Transverse colon (tissue), 4 donors: Measurements from ENCODE around the gene CDK5. TPM values are rescaled to one million over a fixed set of nuclear protein-coding genes. Genes with fewer than 3 reads are reported as not detected.
A peak's percentile ranks its signal among the peaks of the same experiment; 100 is the strongest.

Experiments
- DNase-seq: peaks from one replicate; pipeline ENCODE4 v3.0.0-alpha.2; 2019
- H3K27ac ChIP-seq, 4 donors: fragments of 200-600 bp; sonication (generic); 2 replicates each; pipeline ENCODE4 v1.5.1; 2016 to 2018; ENCODE audit warnings: inconsistent platforms in 4 of 4
- H3K27me3 ChIP-seq: fragments of 200-600 bp; sonication (generic); 2 replicates; pipeline ENCODE4 v1.5.1; 2017; ENCODE audit warnings: inconsistent platforms
- H3K36me3 ChIP-seq, 4 donors: fragments of 200-600 bp; sonication (generic); 2 replicates each; pipeline ENCODE4 v1.5.1; 2017 to 2019; ENCODE audit warnings: inconsistent platforms in 4 of 4
- H3K4me1 ChIP-seq, 4 donors: fragments of 200-600 bp; sonication (generic); 2 replicates each; pipeline ENCODE4 v1.5.1; 2017 to 2020; ENCODE audit warnings: inconsistent platforms in 4 of 4
- H3K4me3 ChIP-seq, 4 donors: fragments of 200-600 bp; sonication (generic); 1 replicate in 1 of 4; 2 replicates in 3 of 4; pipeline versions ENCODE4 v1.5.1 to v1.6.1; 2017 to 2019; ENCODE audit warnings: inconsistent platforms in 4 of 4
- H3K9me3 ChIP-seq, 2 donors: fragments of 200-600 bp; sonication (generic); 2 replicates each; pipeline ENCODE4 v1.5.1; 2017 to 2019; ENCODE audit warnings: inconsistent platforms in 2 of 2
- EP300 ChIP-seq: sonication (generic); formaldehyde crosslinking; IDR thresholded peaks from one replicate; pipeline ENCODE4 v1.6.1; 2017; ENCODE audit warnings: antibody characterized with exemption, low read depth
- POLR2A ChIP-seq: fragments of 450-650 bp; IDR thresholded peaks from one replicate; pipeline ENCODE4 v1.6.1; 2016; ENCODE audit warnings: antibody characterized with exemption, mild to moderate bottlenecking, moderate library complexity
- POLR2AphosphoS5 ChIP-seq, 3 donors: sonication (generic); formaldehyde crosslinking; IDR thresholded peaks; one replicate each; pipeline ENCODE4 v1.6.1; 2016; ENCODE audit warnings: antibody characterized with exemption in 3 of 3
- WGBS, 2 donors: methylation state at CpG; one replicate each; pipeline ENCODE4 v1.1.5; 2018; ENCODE audit warnings: low coverage in 1 of 2; 5-methylcytosine and 5-hydroxymethylcytosine counted together
- in situ Hi-C, 4 donors: fragments of 200-750 bp; cut with MboI; loops; one replicate each; pipeline versions ENCODE4 v1.15.0 to v1.15.1; 2017; ENCODE audit warnings: low sequenced_read_pairs in 3 of 4, low pct_ligation_motif_present in 1 of 4, low pct_unique_long_range_greater_than_20kb in 1 of 4
- intact Hi-C: fragments of 100-400 bp; cut with DNase I; formaldehyde crosslinking; loops from one replicate; pipeline ENCODE4 v1.15.1; 2023; ENCODE audit warnings: low total_unique reads
- total RNA-seq, 4 donors: library from RNA; depleted of rRNA; stranded (reverse); fragments of >200 nt; gene quantifications; one replicate each; pipeline ENCODE4 v1.1.0, GENCODE V29; 2016
- TF ChIP-seq, protein P1 (sequence below), 5 experiments: fragments of 200-600 bp in 3 of 5; fragments of 450-650 bp in 2 of 5; sonication (generic) in 3 of 5; IDR thresholded peaks; 1 replicate in 2 of 5; 2 replicates in 3 of 5; pipeline ENCODE4 v1.5.1; 2016 to 2017; ENCODE audit warnings: antibody characterized with exemption in 5 of 5, inconsistent platforms in 3 of 5, mild to moderate bottlenecking in 2 of 5, moderate library complexity in 1 of 5

Gene CDK5
- total RNA-seq, 4 donors from 2014 or later = 1.1 to 33.8 (median 10.7) TPM

DNA sequence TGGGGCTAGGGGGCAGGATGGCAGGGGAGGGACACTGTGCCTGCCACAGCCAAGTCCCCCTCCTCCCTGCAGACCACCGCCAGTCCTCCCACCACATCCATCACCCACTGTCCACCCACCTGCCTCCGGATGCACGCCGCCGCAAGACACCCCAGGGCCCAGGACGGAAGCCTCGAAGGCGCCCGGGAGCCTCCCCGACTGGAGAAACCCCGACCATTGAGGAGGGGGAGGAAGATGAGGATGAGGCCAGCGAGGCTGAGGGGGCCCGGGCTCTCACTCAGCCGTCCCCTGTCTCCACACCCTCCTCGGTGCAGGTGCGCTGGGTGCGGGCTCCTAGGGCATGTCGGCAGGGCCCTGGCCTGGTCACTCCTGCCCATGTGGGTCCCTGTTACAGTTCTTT is 6.8 kb upstream of the CDK5 start:
- no peaks in the 10 kb centered on the region for H3K9me3 ChIP-seq
- H3K4me1 ChIP-seq = peaks cover 19 to 41% (median 37%) of the 10 kb centered on the region in 4 donors
- H3K4me3 ChIP-seq = no peak overlapping the region
- WGBS, 2 donors = 97 to 100% methylated on average over 6 to 18 of the region's 18 CpGs
- TF ChIP-seq POLR2A = no peak
- TF ChIP-seq, protein P1, sequence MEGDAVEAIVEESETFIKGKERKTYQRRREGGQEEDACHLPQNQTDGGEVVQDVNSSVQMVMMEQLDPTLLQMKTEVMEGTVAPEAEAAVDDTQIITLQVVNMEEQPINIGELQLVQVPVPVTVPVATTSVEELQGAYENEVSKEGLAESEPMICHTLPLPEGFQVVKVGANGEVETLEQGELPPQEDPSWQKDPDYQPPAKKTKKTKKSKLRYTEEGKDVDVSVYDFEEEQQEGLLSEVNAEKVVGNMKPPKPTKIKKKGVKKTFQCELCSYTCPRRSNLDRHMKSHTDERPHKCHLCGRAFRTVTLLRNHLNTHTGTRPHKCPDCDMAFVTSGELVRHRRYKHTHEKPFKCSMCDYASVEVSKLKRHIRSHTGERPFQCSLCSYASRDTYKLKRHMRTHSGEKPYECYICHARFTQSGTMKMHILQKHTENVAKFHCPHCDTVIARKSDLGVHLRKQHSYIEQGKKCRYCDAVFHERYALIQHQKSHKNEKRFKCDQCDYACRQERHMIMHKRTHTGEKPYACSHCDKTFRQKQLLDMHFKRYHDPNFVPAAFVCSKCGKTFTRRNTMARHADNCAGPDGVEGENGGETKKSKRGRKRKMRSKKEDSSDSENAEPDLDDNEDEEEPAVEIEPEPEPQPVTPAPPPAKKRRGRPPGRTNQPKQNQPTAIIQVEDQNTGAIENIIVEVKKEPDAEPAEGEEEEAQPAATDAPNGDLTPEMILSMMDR (IDR thresholded peaks at IDR 0.05) = no peak
- TF ChIP-seq EP300 = no peak
- TF ChIP-seq POLR2AphosphoS5 (IDR thresholded peaks at IDR 0.05) = no peak
- intact Hi-C loops = no loop called here
- H3K27ac ChIP-seq = no peak overlapping the region
- in situ Hi-C loops = no loop called here
- peaks cover 0 to 44% (median 8%) of the 10 kb centered on the region in 4 donors for H3K36me3 ChIP-seq
- no peak for DNase-seq
- no peaks in the 10 kb centered on the region for H3K27me3 ChIP-seq

DNA sequence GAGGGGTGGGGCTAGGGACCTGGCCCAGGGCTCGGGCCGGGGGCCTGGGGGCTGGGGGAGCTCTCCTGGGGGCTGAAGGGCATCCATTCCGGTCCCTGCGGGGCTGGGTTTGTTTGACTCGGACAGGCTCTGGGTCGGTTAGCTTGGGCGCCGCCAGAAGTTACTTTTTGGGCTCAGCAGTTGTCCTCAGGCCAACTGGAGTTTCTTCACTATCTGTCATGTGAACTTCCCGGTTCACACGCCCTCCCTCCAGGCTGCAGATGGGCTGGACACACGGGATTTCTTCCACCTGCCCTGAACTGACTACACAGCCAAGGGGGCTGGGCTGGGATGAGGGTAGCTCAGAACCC is 5.5 kb upstream of the CDK5 start:
- H3K36me3 ChIP-seq = peaks cover 0 to 35% (median 6%) of the 10 kb centered on the region in 4 donors
- H3K4me1 ChIP-seq = peaks cover 21 to 51% (median 46%) of the 10 kb centered on the region in 4 donors
- intact Hi-C loops = no loop called here
- in situ Hi-C loops = no loop called here
- H3K9me3 ChIP-seq = no peaks in the 10 kb centered on the region
- no peaks in the 10 kb centered on the region for H3K27me3 ChIP-seq
- H3K4me3 ChIP-seq = peak overlapping the region in 3 of 4 donors; percentile 18 to 45 (median 35)
- DNase-seq = no peak
- TF ChIP-seq EP300 = no peak
- TF ChIP-seq POLR2AphosphoS5 (IDR thresholded peaks at IDR 0.05) = no peak
- no peak for TF ChIP-seq POLR2A
- WGBS, 2 donors = 28% methylated on average over 4 of the region's 11 CpGs; no CpG with 5 or more reads in 1 of the 2 donors
- H3K27ac ChIP-seq = peak overlapping the region; percentile 95 to 98 (median 96)

DNA sequence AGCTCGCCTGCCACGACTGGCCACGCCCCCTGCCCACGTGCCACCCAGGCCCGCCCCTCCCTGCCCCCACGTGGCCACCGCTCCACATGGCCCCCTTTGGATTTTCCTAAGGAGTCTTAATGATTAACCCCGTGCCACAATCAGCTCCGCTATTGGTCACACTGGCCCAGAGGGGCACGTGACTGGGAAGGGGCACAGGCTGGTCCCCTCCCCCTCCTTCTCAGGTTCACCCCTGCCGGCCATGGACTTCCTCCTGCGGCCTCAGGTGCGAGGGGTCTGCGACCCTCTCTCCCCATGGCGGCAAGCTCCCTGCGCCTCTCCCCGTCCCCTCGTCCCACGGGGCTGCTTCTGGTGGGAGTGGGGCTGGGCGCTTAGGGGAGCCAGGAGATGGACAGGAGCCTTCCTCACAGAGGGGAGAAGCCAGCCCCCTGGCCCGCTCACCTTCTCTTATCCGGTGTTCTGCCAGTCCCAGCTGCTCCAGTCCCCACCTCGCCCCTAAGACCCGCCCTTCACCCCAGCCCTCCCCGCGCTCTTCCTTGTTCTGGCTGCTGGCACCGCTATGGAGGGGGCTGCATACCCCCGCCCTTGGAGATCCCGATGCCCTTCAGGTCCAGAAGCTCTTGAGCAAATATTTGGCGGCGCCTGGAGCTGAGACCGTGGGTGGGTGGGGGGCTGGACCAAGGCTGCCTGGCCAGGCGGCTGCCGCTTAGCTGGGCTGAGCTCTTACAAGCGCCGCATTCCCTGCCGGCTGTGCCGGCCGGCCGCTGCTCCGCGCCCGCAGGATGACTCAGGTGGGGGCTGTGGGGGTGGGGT is 4.9 kb upstream of the CDK5 start:
- in situ Hi-C loops = no loop called here
- DNase-seq = peak; percentile 90
- peaks cover 21 to 51% (median 47%) of the 10 kb centered on the region in 4 donors for H3K4me1 ChIP-seq
- intact Hi-C loops = no loop called here
- H3K27ac ChIP-seq = peak overlapping the region; percentile 95 to 98 (median 96)
- peak overlapping the region in 3 of 4 donors; percentile 18 to 45 (median 35) for H3K4me3 ChIP-seq
- H3K9me3 ChIP-seq = no peaks in the 10 kb centered on the region
- no peaks in the 10 kb centered on the region for H3K27me3 ChIP-seq
- peaks cover 0 to 29% (median 3%) of the 10 kb centered on the region in 4 donors for H3K36me3 ChIP-seq
- 47% methylated on average over 25 of the region's 43 CpGs; no CpG with 5 or more reads in 1 of the 2 donors for WGBS, 2 donors
- TF ChIP-seq POLR2A = peak; percentile 35
- TF ChIP-seq EP300 = no peak

DNA sequence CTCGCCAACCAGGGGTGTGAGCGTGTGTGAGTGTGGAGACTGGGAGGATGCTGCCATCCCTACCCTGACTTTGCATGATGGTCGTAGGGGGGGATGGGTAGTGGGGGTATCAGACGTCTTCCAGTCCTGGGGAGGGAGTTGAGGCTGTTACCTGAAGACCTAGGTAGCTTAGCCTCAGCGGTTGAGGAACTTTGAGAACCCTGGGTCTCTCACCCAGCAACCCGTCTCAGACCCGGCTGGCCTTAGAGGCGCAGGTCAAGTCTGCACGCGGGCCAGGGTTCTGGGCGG is 4.4 kb upstream of the CDK5 start:
- Histone ChIP-seq H3K9me3 (no peaks in the 10 kb centered on the region), H3K36me3 (peaks cover 0 to 24% (median under 1%) of the 10 kb centered on the region in 4 donors), H3K4me3 (peak overlapping the region in 1 of 4 donors; percentile 35), H3K27ac (peak overlapping the region; percentile 95 to 98 (median 96)), H3K4me1 (peaks cover 24 to 54% (median 51%) of the 10 kb centered on the region in 4 donors), H3K27me3 (no peaks in the 10 kb centered on the region)
- no peak for DNase-seq
- in situ Hi-C loops (no loop called here), intact Hi-C loops (no loop called here)
- WGBS, 2 donors = 41% methylated on average over 8 of the region's 11 CpGs; no CpG with 5 or more reads in 1 of the 2 donors
- TF ChIP-seq POLR2A = no peak
- no peak for TF ChIP-seq EP300
- TF ChIP-seq POLR2AphosphoS5 (IDR thresholded peaks at IDR 0.05) = no peak
- TF ChIP-seq, protein P1 (IDR thresholded peaks at IDR 0.05) = no peak

DNA sequence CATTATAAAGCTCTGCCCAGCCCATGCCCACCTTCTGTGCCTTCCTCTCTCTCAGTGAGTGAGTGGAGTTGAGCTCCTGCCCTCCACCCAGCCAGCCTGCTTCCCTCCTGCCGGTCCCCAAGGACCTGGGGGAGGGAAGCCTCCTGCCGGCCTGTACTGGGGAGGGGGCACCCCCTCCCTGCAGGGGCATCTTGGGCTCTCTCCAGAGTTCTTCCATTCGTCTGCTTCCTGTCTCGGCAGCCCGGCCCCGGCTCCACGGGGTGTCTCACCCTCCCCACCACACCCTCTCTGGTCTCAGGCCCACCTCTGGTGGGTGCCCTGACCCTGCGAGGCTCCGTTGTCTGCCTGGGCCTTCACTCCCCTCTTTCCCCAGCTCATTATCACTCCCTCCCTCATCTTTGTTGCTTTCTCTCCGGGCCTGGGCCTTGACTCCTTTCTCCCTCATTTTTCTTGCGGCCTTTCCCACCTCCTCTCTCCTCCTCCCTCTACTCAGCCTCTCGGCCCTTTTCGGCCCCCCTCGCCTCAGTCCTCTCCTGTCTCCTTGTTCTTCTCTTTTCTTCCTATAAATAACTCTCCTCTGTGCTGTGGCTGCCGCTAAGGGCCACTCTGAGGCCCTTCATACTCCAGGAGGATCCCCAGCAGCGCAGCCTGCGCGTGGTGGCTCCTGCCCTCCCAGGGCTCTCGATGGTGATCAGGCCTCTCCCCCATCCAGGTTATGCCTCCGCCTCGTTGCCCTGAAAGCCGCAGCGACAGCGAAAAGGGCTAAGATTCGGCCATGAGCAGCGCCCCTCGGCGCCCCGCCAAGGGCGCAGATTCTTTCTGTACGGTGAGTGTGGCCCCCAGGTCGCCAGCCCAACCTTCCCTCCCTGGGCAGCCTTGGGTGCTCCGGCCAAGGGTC is 3.8 kb upstream of the CDK5 start:
- in situ Hi-C loops = no loop called here
- Histone ChIP-seq H3K4me3 (peak overlapping the region in 2 of 4 donors; percentile 3 to 76), H3K27ac (peak overlapping the region; percentile 95 to 98 (median 96)), H3K27me3 (no peaks in the 10 kb centered on the region), H3K9me3 (no peaks in the 10 kb centered on the region), H3K4me1 (peaks cover 27 to 59% (median 56%) of the 10 kb centered on the region in 4 donors), H3K36me3 (peaks cover 0 to 18% (median 0%) of the 10 kb centered on the region in 4 donors)
- TF ChIP-seq, protein P1 (IDR thresholded peaks at IDR 0.05) = no peak
- no peak for TF ChIP-seq EP300
- no peak for TF ChIP-seq POLR2A
- TF ChIP-seq POLR2AphosphoS5 (IDR thresholded peaks at IDR 0.05) = no peak
- 62 to 79% methylated on average over 7 to 32 of the region's 33 CpGs for WGBS, 2 donors
- intact Hi-C loops = no loop called here
- no peak for DNase-seq
